Measurements from ENCODE around the gene NKIRAS2. TPM values are rescaled to one million over a fixed set of nuclear protein-coding genes. Genes with fewer than 3 reads are reported as not detected.

The NKIRAS2 gene
- total RNA-seq, 4 donors from 2014 or later, result 34.0 to 48.6 (median 35.7) TPM

GRCh38 chr17:42065201-42065600 lies 45.3 kb downstream of the NKIRAS2 start:
- H3K4me3 ChIP-seq, result no peak overlapping the region
- peaks cover 0 to 9% (median 0%) of the 10 kb centered on the region in 3 donors for H3K4me1 ChIP-seq
- H3K9me3 ChIP-seq, result no peaks in the 10 kb centered on the region
- H3K27me3 ChIP-seq, result peaks cover 0 to 21% (median 0%) of the 10 kb centered on the region in 4 donors
- H3K27ac ChIP-seq, result no peak overlapping the region
- intact Hi-C loops (cut with DNase I), result loop anchor here (5.0 kb wide), 1 partner anchor 52 kb away; no protein-coding TSS in a partner anchor
- DNase-seq, result no peak
- 62 to 67% methylated on average over 2 of the region's 2 CpGs for WGBS, 2 donors
- no peaks in the 10 kb centered on the region for H3K36me3 ChIP-seq
- TF ChIP-seq CTCF (IDR thresholded peaks at IDR 0.05) (no peak), POLR2A (IDR thresholded peaks at IDR 0.05) (no peak)

GRCh38 chr17:42067371-42068091 lies 47.6 kb downstream of the NKIRAS2 start:
- no peak overlapping the region for H3K27ac ChIP-seq
- H3K27me3 ChIP-seq, result peaks cover under 1 to 45% (median 7%) of the 10 kb centered on the region in 4 donors
- WGBS, 2 donors, result 8 to 17% methylated on average over 6 of the region's 12 CpGs
- H3K36me3 ChIP-seq, result no peaks in the 10 kb centered on the region
- H3K9me3 ChIP-seq, result no peaks in the 10 kb centered on the region
- intact Hi-C loops (cut with DNase I), result loop anchor here (5.0 kb wide), 1 partner anchor 50 kb away; no protein-coding TSS in a partner anchor
- TF ChIP-seq POLR2A (IDR thresholded peaks at IDR 0.05) (no peak), CTCF (IDR thresholded peaks at IDR 0.05) (peak; percentile 82 to 95 (median 84))
- H3K4me3 ChIP-seq, result no peak overlapping the region
- H3K4me1 ChIP-seq, result peaks cover 0 to 18% (median 8%) of the 10 kb centered on the region in 3 donors
- DNase-seq, result no peak

- intact Hi-C loops (cut with DNase I), result loop anchor here (5.0 kb wide), 1 partner anchor 48 kb away; no protein-coding TSS in a partner anchor
- no peak overlapping the region for H3K27ac ChIP-seq
- H3K4me1 ChIP-seq, result peaks cover 0 to 21% (median 10%) of the 10 kb centered on the region in 3 donors
- no peaks in the 10 kb centered on the region for H3K36me3 ChIP-seq
- no peaks in the 10 kb centered on the region for H3K9me3 ChIP-seq
- H3K27me3 ChIP-seq, result peaks cover 3 to 59% (median 10%) of the 10 kb centered on the region in 4 donors
- no peak for DNase-seq
- TF ChIP-seq POLR2A (IDR thresholded peaks at IDR 0.05) (no peak), CTCF (IDR thresholded peaks at IDR 0.05) (no peak)
- H3K4me3 ChIP-seq, result no peak overlapping the region
- 24 to 70% methylated on average over 1 of the region's 3 CpGs for WGBS, 2 donors
Observed at GRCh38 chr17:42068979-42069378, 49.1 kb downstream of the NKIRAS2 start.

- intact Hi-C loops (cut with DNase I), result no loop called here
- H3K4me3 ChIP-seq, result peak overlapping the region in 1 of 4 donors; percentile 63
- H3K36me3 ChIP-seq, result no peaks in the 10 kb centered on the region
- TF ChIP-seq CTCF (IDR thresholded peaks at IDR 0.05) (no peak), POLR2A (IDR thresholded peaks at IDR 0.05) (no peak)
- DNase-seq, result no peak
- no peaks in the 10 kb centered on the region for H3K9me3 ChIP-seq
- peaks cover 0 to 21% (median 10%) of the 10 kb centered on the region in 3 donors for H3K4me1 ChIP-seq
- 21 to 40% methylated on average over 1 to 3 of the region's 3 CpGs for WGBS, 2 donors
- H3K27me3 ChIP-seq, result peaks cover 3 to 59% (median 10%) of the 10 kb centered on the region in 4 donors
- no peak overlapping the region for H3K27ac ChIP-seq
Observed at GRCh38 chr17:42071810-42072209, 51.9 kb downstream of the NKIRAS2 start.

Data from esophagus squamous epithelium (tissue), 5 donors.